IMR-90 (cell line): ENCODE data around the gene CUX1. TPM values are rescaled to one million over a fixed set of nuclear protein-coding genes. Genes with fewer than 3 reads are reported as not detected.

ENCODE experiments used
- ATAC-seq: fragments of 200-7000 bp; cut with Tn5 transposase; 2 replicates; pipeline ENCODE4 v1.9.1; 2020; ENCODE audit warnings: low read depth, mild to moderate bottlenecking, moderate library complexity
- BruUV-seq: library from RNA; stranded (reverse); fragments of 400-500 nt; replicated peaks from 2 replicates; lab custom pipeline; 2021; lab: Mats Ljungman, UMichigan
- CTCF ChIA-PET: fragments of 300-600 bp; formaldehyde crosslinking; extraction: SDS; loops from one replicate; lab custom pipeline; 2021; ENCODE audit warnings: antibody characterized with exemption; lab: Yijun Ruan, JAX
- POLR2A ChIA-PET: fragments of 300-600 bp; sonication (Branson Sonifier 250); formaldehyde crosslinking; loops from one replicate; lab custom pipeline; 2022; ENCODE audit warnings: antibody characterized with exemption; ENCODE audit not compliant: unreplicated experiment; lab: Charles Lee
- DNase-seq: peaks from one replicate; pipeline ENCODE4 v3.0.0; 2013
- H2AFZ ChIP-seq: replicated peaks from 2 replicates; pipeline ENCODE3; 2013; ENCODE audit warnings: low read length, mild to moderate bottlenecking; ENCODE audit not compliant: poor library complexity
- H2AK5ac ChIP-seq: 2 replicates; pipeline ENCODE4 v1.6.1; 2013; ENCODE audit warnings: low read depth, low read length, inconsistent platforms
- H2AK9ac ChIP-seq: replicated peaks from 2 replicates; pipeline ENCODE3; 2013; ENCODE audit warnings: mild to moderate bottlenecking, low read depth, low read length, moderate library complexity; ENCODE audit not compliant: poor library complexity
- H2BK120ac ChIP-seq: 2 replicates; pipeline ENCODE4 v1.6.1; 2013; ENCODE audit warnings: low read depth, low read length, inconsistent platforms
- H2BK15ac ChIP-seq: 3 replicates; pipeline ENCODE4 v1.6.1; 2013; ENCODE audit warnings: low read depth, low read length, inconsistent platforms
- H2BK20ac ChIP-seq: 2 replicates; pipeline ENCODE4 v1.6.1; 2013; ENCODE audit warnings: low read depth, mild to moderate bottlenecking, inconsistent platforms, low read length, moderate library complexity
- H2BK5ac ChIP-seq: 2 replicates; pipeline ENCODE4 v1.6.1; 2013; ENCODE audit warnings: mild to moderate bottlenecking, low read depth, low read length, inconsistent platforms; ENCODE audit not compliant: poor library complexity, severe bottlenecking
- H3K14ac ChIP-seq: replicated peaks from 2 replicates; pipeline ENCODE4 v1.6.1; 2013; ENCODE audit warnings: low read depth, low read length, inconsistent platforms
- H3K18ac ChIP-seq: 2 replicates; pipeline ENCODE4 v1.6.1; 2013; ENCODE audit warnings: low read depth, low read length, control low read depth
- H3K23ac ChIP-seq: 2 replicates; pipeline ENCODE4 v1.6.1; 2013; ENCODE audit warnings: low read depth, low read length, inconsistent platforms
- H3K27ac ChIP-seq: 2 replicates; pipeline ENCODE4 v1.5.1; 2013; ENCODE audit warnings: mild to moderate bottlenecking, control low read depth, low read length; ENCODE audit not compliant: insufficient read depth
- H3K27me3 ChIP-seq: 2 replicates; pipeline ENCODE4 v1.6.1; 2013; ENCODE audit warnings: low read length; ENCODE audit not compliant: control insufficient read depth, insufficient read depth
- H3K36me3 ChIP-seq: 2 replicates; pipeline ENCODE4 v1.6.1; 2013; ENCODE audit warnings: low read length, mixed read lengths; ENCODE audit not compliant: control insufficient read depth, insufficient read depth
- H3K4ac ChIP-seq: 2 replicates; pipeline ENCODE4 v1.6.1; 2013; ENCODE audit warnings: low read depth, low read length, inconsistent platforms
- H3K4me1 ChIP-seq: 2 replicates; pipeline ENCODE4 v1.6.1; 2013; ENCODE audit warnings: low read length, mixed read lengths; ENCODE audit not compliant: control insufficient read depth, insufficient read depth
- H3K4me2 ChIP-seq: 2 replicates; pipeline ENCODE4 v1.6.1; 2013; ENCODE audit warnings: low read depth, mild to moderate bottlenecking, control low read depth, low read length, moderate library complexity
- H3K4me3 ChIP-seq: 2 replicates; pipeline ENCODE4 v1.5.1; 2013; ENCODE audit warnings: low read depth, mild to moderate bottlenecking, control low read depth, low read length, moderate library complexity; ENCODE audit not compliant: insufficient read depth
- H3K56ac ChIP-seq: 2 replicates; pipeline ENCODE4 v1.6.1; 2013; ENCODE audit warnings: low read length, inconsistent platforms; ENCODE audit not compliant: insufficient read depth; ENCODE audit errors: extremely low read depth
- H3K79me1 ChIP-seq, 2 experiments: 2 replicates each; pipeline ENCODE4 v1.6.1; 2013; ENCODE audit warnings: low read length in 2 of 2, inconsistent platforms in 1 of 2, low read depth in 1 of 2
- H3K9ac ChIP-seq: 2 replicates; pipeline ENCODE4 v1.6.1; 2013; ENCODE audit warnings: low read depth, low read length, control low read depth
- H3K9me1 ChIP-seq: 2 replicates; pipeline ENCODE4 v1.6.1; 2013; ENCODE audit warnings: low read length, inconsistent platforms; ENCODE audit not compliant: insufficient read depth
- H3K9me3 ChIP-seq: 2 replicates; pipeline ENCODE4 v1.6.1; 2013; ENCODE audit warnings: low read length; ENCODE audit not compliant: control insufficient read depth, insufficient read depth
- H4K20me1 ChIP-seq: 2 replicates; pipeline ENCODE4 v1.6.1; 2013; ENCODE audit warnings: low read length, inconsistent platforms; ENCODE audit not compliant: insufficient read depth
- H4K5ac ChIP-seq: 2 replicates; pipeline ENCODE4 v1.6.1; 2013; ENCODE audit warnings: mild to moderate bottlenecking, low read depth, low read length, control low read depth
- H4K8ac ChIP-seq, 2 experiments: 2 replicates each; pipeline ENCODE4 v1.6.1; 2013; ENCODE audit warnings: low read depth in 2 of 2, low read length in 2 of 2, control low read depth in 1 of 2, inconsistent platforms in 1 of 2
- H4K91ac ChIP-seq: 2 replicates; pipeline ENCODE4 v1.6.1; 2013; ENCODE audit warnings: low read depth, low read length, inconsistent platforms; ENCODE audit not compliant: insufficient read depth
- WGBS, 2 experiments: methylation state at CpG; one replicate each; pipeline versions ENCODE4 v1.1.5 to v1.1.7; 2013; ENCODE audit warnings: missing lambda C conversion rate in 2 of 2; ENCODE audit not compliant: insufficient read length in 1 of 2; ENCODE audit errors: extremely low coverage in 2 of 2; 5-methylcytosine and 5-hydroxymethylcytosine counted together
- dilution Hi-C: fragments of 300-500 bp; cut with HindIII; formaldehyde crosslinking; loops from one replicate; pipeline ENCODE4 v1.14.3; 2018; ENCODE audit warnings: low sequenced_read_pairs; ENCODE audit not compliant: unreplicated experiment
- in situ Hi-C: fragments of 300-500 bp; cut with MboI; formaldehyde crosslinking; loops from 3 replicates; pipeline ENCODE4 v1.14.3; 2019; ENCODE audit warnings: low sequenced_read_pairs, inconsistent platforms, mixed read lengths
- intact Hi-C: fragments of 100-400 bp; cut with micrococcal nuclease; formaldehyde crosslinking; loops from 2 replicates; pipeline ENCODE4 v1.10.0; 2022
- polyA plus RNA-seq, 3 experiments: library from polyadenylated mRNA; depleted of rRNA; stranded (reverse); fragments of >200 nt; gene quantifications; 2 replicates each; pipeline ENCODE4 v1.2.3, GENCODE V29; 2012; ENCODE audit warnings: low replicate concordance in 1 of 3
- total RNA-seq: library from RNA; depleted of rRNA; stranded (reverse); fragments of >200 nt; gene quantifications from 2 replicates; pipeline ENCODE4 v1.2.3, GENCODE V29; 2012
- TF ChIP-seq, protein P1 (sequence below): fragments of 150-350 bp; IDR thresholded peaks from 2 replicates; pipeline ENCODE4 v1.6.1; 2016; ENCODE audit warnings: low read depth, mild to moderate bottlenecking, low read length, moderate library complexity, borderline replicate concordance

CUX1 gene
- total and polyA plus RNA-seq, 2 of the 4 experiments (the other 2 are of a cell fraction) = 19.7 to 46.4 TPM

DNA sequence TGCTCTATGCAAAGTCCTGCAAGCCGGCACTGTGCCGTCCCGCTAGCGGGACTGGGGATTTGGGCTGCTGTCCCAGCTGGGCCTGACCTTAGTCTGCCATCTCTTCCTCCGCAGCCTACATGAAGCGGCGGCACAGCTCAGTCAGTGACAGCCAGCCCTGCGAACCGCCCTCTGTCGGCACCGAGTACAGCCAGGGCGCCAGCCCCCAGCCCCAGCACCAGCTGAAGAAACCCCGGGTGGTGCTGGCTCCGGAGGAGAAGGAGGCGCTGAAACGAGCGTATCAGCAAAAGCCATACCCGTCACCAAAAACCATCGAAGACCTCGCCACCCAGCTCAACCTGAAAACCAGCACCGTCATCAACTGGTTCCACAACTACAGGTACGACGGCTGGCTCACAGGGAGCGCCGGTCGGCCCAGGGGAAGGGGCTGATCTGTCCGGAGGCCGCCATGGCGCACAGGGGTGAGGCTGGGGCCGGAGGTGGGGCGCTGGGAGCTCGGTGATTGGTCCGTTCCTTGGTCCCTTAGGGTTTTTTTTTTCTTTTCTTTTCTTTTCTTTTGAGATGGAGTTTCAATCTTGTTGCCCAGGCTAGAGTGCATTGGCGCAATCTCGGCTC, 421.9 kb downstream of the CUX1 start:
- H3K18ac ChIP-seq = no peak overlapping the region
- dilution Hi-C loops = no loop called here
- no peak overlapping the region for H2AK9ac ChIP-seq
- H4K91ac ChIP-seq = no peak overlapping the region
- POLR2A ChIA-PET = no interaction called here
- CTCF ChIA-PET = interaction anchor here (0.6 kb wide), 1 partner anchor 25 kb away, joined by 3 read pairs; no protein-coding TSS in a partner anchor
- no peak overlapping the region for H2BK120ac ChIP-seq
- H3K79me1 ChIP-seq = peaks cover 0 to 6% of the 10 kb centered on the region in 2 experiments; a peak in 2 of 4 replicates
- no peak overlapping the region for H4K5ac ChIP-seq
- no peak overlapping the region for H3K56ac ChIP-seq
- no peak overlapping the region for H2AFZ ChIP-seq
- no peaks in the 10 kb centered on the region for H3K27me3 ChIP-seq
- intact Hi-C loops = no loop called here
- no peak overlapping the region for H3K14ac ChIP-seq
- no peak overlapping the region for H2AK5ac ChIP-seq
- BruUV-seq = no TSS peak
- 0 out of 2 replicates have a peak, but pooled peaks cover 4% of the 10 kb centered on the region for H3K9me1 ChIP-seq
- peaks cover 2% of the 10 kb centered on the region; the same call in 1 of the 2 replicates for H3K4me1 ChIP-seq
- no peak for DNase-seq
- WGBS, 2 experiments = 93% methylated on average over 12 of the region's 35 CpGs; no CpG with 5 or more reads in 1 of the 2 experiments
- no peak overlapping the region for H3K4me3 ChIP-seq
- H3K9me3 ChIP-seq = no peaks in the 10 kb centered on the region
- H3K23ac ChIP-seq = no peak overlapping the region
- H3K4me2 ChIP-seq = no peak overlapping the region
- H3K4ac ChIP-seq = no peak overlapping the region
- ATAC-seq = no peak
- no peak overlapping the region for H2BK20ac ChIP-seq
- TF ChIP-seq, protein P1, sequence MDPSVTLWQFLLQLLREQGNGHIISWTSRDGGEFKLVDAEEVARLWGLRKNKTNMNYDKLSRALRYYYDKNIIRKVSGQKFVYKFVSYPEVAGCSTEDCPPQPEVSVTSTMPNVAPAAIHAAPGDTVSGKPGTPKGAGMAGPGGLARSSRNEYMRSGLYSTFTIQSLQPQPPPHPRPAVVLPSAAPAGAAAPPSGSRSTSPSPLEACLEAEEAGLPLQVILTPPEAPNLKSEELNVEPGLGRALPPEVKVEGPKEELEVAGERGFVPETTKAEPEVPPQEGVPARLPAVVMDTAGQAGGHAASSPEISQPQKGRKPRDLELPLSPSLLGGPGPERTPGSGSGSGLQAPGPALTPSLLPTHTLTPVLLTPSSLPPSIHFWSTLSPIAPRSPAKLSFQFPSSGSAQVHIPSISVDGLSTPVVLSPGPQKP = no peak
- no peaks in the 10 kb centered on the region; the same call in 1 of the 2 replicates for H4K20me1 ChIP-seq
- in situ Hi-C loops = loop anchor here (10.0 kb wide), 3 partner anchors 425 to 635 kb away; partner anchors contain the start of gene CUX1
- no peak overlapping the region for H2BK5ac ChIP-seq
- no peak overlapping the region for H3K9ac ChIP-seq
- no peak overlapping the region for H4K8ac ChIP-seq
- no peak overlapping the region for H2BK15ac ChIP-seq
- no peak overlapping the region for H3K27ac ChIP-seq
- H3K36me3 ChIP-seq = peaks cover 18% of the 10 kb centered on the region
